ENCODE data around the gene AMPD1.

AMPD1 gene

DNA sequence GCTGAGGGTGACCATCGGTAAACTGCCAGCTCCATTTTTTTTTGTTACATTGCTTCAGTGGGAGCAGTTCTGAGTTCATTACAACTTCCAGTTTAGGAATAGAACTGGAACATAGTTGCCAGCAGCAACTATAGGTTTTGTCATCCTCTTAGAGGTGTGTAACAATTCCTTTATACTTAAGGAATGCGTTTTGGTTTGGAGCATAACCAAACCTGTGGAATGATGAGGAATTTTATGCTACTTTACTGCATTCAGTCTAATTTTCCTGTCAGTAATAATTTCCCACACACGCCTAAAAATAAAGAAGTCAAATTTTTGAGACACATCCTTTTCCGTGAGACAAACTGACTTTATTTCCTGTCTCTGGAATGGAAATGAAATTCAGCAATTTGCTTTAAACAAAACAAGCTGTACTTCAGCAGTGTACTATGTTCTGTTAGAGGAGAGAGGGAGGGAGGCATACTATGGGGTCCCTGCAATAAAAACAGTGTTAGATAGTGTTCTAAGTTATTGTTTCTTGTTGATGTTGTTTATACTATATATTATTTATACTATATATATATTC, 4.8 kb upstream of the AMPD1 start:
- no peak for DNase-seq (ENCODE audit: low read depth in 2 of 2)

DNA sequence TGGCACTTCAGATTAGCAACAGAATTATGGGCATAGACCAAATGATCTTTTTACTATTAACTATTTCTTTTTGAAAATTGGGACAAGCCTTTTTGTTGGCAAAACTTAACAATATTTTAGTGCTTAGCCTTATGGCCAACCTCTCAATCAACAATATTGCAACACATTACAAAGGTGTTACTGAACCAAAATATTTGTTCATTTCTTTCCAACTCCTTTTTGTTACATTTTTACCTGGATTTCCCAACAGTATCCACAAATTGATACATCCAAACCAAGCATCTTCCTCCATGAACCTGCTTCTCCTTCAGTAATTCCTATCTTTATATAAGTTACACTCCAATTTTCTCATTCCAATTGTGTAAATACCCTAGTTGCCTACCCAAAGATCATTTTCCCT, 1.5 kb upstream of the AMPD1 start:
- DNase-seq (ENCODE audit: low read depth in 2 of 2): no peak

DNA sequence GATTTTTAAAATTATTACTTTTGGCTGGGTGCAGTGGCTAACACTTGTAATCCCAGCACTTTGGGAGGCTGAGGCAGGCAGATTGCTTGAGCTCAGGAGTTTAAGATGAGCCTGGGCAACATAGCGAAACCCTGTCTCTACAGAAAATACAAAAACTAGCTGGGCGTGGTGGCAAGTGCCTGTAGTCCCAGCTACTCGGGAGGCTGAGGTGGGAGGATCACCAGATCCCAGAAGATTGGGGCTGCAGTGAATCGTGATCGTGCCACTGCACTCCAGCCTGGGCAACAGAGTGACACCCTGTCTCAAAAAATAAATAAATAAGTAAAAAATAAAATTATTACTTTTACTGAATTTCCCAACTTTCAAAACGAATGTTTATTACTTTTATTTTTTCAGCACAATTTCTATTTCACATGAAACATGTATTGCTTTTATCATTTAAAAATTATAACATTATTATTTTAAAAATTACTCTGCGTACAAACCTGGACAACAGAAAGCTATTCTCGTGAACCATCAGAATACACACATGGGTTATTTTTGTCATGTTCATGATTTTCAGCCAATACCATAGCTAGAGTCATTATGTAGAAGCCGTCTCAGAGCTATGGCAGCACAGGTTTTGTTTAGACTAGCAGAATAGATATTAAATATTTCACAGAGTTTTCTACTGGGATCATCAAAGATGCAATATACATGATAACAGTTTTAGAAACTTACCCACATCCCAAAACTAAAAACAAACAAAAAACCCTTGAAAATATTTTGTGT, 621 bp downstream of the AMPD1 start:
- no peak for DNase-seq (ENCODE audit: low read depth in 2 of 2)

DNA sequence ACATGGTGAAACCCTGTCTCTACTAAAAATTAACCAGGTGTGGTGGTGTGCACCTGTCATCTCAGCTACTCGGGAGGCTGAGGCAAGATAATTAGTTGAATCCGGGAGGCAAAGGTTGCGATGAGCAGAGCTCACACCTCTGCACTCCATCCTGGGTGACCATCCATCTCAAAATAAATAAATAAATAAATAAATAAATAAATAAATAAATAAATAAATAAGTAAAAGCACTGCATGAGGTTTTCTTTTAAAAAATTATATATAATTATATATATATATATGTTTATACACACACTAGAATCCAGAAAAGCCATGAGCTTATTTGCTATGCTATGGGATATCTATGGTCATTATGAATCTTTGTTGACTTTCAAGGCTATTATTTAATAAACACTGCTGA, 2.4 kb downstream of the AMPD1 start:
- DNase-seq (ENCODE audit: low read depth in 2 of 2): no peak

DNA sequence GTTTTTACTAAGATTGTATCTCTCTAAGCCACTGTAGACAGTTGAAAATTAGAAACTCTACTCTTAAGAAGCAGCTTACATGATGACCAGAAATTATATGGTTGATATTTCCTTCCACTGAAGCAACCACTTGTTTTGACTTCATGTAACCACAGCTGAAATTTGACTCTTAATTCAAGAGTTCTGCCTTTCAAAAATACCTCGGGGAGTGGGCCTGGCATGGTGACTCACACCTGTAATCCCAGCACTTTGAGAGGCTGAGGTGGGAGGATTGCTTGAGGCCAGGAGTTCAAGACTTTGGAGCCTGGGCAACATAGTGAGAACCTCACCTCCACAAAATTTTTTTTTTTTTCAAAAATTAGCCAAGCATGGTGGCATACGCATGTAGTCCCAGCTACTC, 4.3 kb downstream of the AMPD1 start:
- no peak for DNase-seq (ENCODE audit: low read depth in 2 of 2)

DNA sequence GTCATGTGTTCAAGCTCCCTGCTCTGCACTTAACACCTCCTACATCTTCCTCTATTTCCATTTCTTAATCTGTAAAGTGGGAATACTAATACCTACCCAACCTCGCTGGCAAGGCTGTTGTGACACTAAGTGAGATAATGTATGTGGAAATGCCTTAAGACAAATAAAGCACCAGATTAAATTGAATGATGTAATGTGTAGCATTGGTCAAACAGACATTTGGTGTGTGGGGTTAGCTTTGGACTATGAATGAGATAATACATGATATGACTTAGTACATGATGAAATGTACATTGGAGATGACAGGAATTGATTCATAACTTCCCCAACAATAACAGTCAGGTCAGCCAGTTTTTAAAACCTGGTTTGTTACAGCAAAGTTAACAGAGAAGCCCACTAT, 5.2 kb downstream of the AMPD1 start:
- DNase-seq (ENCODE audit: low read depth in 2 of 2): no peak

DNA sequence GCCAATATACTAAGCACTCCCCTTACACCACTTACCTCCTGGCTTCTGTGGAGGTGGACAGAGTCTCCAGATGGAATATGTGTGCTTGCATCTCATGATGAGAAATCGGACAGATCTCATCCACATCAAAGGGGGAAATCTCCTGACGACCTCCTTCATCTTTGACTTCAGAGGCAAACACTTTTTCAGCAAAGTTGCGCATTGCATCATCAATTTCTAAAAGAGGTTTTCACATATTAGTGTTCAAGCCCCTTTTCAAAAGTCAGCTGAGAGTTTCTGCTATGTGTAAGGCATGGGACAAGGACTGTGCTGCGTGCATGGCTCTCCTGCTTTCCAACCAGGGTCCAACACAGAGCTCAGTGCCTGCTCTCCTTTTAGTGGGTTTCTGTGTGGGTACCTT, 6.8 kb downstream of the AMPD1 start:
- no peak for DNase-seq (ENCODE audit: low read depth in 2 of 2)

DNA sequence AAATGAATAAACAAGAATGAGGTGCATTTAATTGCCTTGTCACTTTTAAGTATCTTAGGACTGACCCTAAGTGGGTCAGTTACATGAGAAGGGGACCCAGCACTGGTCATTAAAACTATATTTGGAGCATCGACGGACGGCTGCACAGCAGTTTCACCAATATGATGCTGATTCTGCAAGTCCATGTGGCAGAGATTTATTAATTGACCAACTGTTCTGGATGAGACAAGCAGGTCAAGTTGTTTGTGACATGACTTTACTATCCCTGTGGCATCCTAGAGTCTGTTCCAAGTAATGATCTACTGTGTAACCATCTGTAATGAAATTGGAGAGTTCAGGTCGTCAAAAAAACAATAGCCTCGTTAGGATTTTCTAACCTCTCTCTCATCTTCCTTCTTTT, 9.5 kb downstream of the AMPD1 start:
- no peak for DNase-seq (ENCODE audit: low read depth in 2 of 2)

DNA sequence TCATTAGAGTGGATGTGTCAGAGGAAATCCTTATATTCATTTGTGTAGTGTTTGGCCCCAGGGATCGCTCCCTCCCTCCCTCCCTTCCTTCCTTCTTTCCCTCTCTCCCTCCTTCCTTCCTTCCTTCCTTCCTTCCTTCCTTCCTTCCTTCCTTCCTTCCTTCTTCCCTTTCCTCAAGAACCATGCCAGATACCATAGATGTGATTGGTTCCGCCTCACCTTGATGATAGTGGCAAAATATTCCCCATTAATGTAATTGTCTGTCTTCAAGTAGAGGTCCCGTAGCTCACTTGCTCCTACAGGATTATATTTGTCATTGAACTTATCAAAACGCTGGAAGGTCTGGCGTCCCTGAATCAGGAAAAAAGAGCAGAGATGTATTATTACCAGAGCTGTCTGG, 17.7 kb downstream of the AMPD1 start:
- DNase-seq (ENCODE audit: low read depth in 2 of 2): no peak

DNA sequence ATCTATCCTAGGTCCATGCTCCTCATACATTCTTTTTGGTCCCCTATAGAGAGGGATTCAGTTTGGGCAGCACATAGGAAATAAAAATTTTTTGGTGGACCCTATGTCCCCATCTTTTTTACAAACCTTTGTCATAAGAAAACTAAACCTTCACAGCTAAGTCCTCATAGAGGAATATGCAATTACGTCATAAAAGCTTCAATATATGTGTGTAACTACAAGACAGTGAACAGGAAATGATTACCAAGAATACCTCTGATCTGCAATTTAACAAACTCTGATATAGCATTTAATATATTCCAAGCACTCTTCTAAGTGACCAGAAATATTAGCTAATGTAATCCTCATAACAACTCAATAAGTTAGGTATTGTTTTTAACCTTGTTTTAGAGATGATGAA, 19.2 kb downstream of the AMPD1 start:
- DNase-seq (ENCODE audit: low read depth in 2 of 2): no peak

DNA sequence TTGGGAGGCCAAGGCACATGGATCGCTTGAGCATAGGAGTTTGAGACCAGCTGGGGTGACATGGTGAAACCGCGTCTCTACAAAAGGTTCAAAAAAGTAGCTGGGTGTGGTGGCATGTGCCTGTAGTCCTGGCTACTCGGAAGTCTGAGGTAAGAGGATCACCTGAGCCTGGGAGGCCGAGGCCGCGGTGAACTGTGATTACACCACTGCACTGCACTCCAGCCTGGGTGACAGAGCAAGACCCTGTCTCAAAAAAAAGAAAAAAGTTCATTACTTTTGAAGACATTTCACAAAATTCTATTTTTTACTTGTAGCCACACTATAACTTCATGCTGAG, 23.4 kb downstream of the AMPD1 start:
- no peak for DNase-seq (ENCODE audit: low read depth in 2 of 2)

DNA sequence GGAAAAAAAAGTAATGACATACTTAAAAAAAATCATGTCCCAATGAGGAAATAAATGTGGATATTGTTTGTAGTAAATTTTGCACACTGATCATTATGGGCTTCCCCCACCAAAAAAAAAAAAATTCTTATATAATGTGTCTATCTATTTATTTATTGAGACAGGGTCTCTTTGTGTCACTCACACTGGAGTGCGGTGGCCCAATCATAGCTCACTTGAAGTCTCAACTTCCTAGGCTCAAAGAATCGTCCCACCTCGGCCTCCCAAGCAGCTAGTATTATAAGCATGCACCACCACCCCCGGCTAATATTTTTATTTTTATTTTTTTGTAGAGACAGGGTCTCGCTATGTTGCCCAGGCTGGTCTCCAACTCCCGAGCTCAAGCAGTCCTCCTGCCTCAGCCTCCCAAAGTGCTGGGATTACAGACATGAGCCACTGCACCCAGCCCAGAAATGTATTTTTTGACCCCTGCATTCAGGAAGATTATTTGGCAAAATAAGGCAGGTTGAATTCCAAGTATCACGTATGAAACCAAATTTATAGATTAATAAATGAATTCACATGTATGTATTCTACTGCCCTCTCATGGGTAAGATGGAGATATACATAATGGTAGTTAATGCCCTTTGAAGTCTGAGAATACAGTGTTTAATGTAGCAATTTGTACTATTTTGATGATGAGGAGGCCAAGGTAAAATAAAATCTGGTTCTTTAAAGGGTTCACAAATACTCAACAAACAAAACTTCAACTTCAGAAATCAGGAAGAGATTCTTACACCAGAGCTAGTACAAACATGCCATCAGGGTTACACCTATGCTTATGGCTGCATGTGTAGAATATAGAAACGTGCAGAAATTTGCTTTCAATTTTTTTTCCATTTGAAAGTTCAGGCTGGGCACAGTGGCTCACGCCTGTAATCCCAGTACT, 24.1 kb downstream of the AMPD1 start:
- DNase-seq (ENCODE audit: low read depth in 2 of 2): no peak

DNA sequence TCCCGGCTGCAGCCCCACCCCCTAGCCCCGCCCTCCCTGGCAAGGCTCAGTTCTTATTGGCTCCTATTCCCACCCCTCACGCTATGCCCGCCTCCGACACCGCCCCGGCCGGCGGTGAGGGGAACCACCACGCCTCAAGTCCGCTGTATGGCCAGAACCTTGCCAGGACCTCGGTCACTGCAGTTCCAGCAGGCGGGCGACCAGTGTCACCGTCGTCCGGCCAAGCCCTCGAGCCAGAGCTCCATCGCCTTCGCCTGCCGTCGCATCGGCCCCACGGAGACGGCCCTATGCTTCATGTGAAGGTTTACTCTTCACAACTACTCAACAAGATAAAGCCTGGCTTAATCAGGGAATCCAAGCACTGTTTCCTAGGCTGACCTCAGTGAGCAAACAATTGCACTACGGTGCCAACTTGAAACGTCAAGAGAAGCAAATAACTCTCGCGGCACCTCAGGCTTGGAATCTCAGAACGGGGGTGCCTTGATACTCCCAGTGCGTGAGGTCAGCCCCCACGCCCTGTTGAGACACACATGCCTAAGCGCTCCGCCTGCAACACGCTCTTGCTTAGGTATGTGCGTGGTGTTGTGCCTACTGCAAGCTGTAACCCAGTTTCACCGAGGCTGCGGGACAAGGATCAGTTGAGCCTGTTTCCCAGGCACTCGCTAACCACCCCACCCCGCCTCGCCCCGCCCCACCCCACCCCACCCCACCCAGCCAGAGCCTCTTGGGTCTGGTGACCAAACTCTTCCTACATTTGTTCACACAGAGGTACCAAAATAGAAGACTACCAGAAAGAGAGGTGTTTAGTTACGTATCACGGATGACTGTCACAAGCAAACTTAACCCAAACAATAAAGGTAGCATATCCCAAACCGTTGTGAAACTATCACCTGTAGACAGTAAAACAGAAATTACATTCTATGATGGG, 25.0 kb downstream of the AMPD1 start:
- DNase-seq (ENCODE audit: low read depth in 2 of 2): peak; percentile 66 to 72

DNA sequence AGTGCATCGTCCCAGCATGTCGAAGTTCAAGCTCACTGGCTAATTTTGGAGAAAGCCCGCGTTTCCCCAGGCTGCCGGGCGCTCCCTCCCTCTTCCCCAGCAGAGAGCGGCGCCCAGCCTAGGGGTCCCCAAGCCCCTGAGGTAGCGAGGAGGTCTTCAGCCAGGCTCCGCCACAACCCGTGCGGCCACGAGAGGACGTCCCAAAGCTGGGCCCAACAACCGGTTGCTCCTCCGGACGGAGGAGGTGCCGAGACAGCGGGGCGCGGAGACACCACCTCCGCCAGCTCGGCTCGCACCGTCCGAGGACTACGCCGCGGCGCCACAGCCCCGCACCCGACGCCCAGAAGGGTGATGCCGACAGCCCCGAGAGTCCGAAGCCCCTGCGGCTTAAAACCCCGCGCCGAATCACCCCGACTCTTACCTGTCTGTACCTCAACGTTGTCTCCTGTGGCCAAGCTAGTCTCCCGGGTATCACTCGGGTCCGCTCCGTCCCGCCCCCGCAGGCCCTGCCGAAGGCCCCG, 25.7 kb downstream of the AMPD1 start, which contains the start of gene DENND2C:
Gene DENND2C, minus strand, starts transcription at position 488 of the 521 bp plus-strand sequence. CDS start 44,065 bp downstream, outside the sequence.
- no peak for DNase-seq (ENCODE audit: low read depth in 2 of 2)

DNA sequence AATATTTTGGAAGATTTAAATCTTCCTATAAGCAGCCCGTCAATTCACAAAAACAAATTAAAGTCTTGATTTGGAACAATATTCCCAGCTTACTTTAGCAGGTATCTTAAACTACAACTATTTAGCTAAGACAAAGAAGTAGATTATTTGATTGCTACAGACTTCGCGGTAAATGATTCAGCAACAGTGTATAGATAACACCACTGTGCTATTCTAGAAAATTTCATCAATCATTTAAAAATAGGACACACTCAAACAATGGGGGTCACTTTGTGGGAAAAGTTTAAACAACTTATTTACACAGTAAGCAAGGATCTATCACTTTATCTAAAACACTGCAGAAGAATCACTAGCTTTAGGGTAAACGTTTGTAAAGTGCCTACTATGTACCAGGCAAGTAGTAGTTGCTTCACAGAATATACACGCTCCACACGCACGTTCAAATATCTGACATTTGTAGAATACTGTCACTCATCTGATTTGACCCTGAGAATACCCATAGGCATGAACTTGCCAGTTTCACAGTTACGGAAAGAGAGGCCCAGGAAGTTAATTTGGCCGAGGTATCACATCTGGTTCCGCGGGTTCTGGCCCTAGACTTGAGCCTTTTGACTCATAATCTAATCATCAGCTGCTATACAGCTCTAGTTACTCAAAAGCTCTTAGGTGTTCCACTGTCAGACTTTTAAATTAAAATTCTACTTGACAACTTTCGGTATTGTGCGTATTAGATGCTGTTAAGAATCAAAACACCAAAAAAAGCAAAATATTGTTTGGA, 26.4 kb downstream of the AMPD1 start:
- DNase-seq (ENCODE audit: low read depth in 2 of 2): no peak

DNA sequence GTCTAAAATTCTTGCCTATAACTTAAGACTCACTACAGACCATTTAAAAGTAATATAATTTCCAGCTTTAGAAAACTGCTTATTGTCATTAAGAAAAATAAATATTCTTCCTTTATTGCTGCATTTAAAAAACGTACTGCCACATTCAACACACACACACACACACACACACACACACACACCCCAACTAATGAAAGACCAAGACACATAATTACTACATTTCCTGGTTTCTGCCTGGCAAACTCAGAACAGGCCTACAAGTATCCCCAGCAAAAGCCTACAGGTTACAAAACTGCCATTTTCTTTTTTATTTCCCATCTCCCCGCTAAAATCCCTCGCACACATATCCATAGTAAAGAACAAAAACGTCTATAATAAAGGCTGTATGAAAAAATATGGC, 27.0 kb downstream of the AMPD1 start:
- DNase-seq (ENCODE audit: low read depth in 2 of 2): no peak

DNA sequence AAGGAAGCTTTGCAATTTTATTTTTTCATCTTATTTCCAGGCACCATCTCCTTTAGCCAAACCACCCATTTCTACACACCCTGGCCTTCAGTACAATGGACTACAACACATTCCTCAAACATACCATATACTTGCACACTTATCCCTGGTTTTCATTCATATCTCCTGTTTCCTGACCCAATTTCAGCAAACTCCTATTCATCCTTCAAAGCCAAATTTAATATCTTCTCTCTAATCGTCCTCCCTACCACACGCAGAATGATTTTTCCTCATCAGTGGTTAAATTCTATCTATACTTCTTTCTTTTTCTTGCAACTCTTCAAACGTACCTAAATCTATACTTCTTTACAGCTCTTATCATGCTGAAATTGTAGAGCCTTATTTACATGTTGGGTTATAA, 28.4 kb downstream of the AMPD1 start:
- no peak for DNase-seq (ENCODE audit: low read depth in 2 of 2)

DNA sequence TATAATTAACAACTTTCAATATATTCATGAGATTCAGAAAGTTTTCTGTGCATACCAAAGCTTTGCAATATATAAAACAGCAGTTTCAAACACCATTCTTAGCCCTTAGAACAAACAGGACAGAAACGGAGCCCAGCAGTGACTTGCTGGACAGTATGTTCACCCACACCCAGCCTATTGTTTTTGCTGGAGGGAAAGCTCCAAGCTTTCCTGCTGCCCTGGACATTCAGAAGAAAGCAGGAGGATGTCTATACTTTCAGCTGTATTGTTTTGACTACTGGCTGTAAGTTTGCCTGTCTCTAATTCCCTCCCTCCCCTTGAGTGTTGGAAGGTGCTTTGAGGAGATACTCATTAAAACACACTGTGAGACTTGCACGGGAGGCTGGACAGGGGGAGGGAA, 35.1 kb downstream of the AMPD1 start:
- no peak for DNase-seq (ENCODE audit: low read depth in 2 of 2)

DNA sequence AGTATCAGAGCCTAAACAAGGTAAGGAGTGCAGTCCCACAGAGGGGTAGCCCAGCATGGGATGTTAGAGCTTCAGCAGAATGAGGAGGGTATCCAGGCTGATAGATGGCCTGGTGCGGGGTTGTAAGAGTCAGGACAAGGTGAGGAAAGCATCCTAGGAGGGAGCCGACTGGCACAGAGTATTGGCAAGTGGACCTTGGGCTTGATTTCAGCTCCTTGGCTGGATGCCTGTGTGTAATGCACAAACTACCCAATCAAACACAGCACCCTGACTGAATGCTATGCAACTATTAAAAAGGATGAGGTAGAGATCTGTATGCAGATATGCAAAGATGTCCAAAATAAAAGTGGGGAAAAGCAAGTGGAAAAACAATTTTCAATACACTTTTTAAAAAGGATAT, 43.5 kb downstream of the AMPD1 start:
- no peak for DNase-seq (ENCODE audit: low read depth in 2 of 2)

DNA sequence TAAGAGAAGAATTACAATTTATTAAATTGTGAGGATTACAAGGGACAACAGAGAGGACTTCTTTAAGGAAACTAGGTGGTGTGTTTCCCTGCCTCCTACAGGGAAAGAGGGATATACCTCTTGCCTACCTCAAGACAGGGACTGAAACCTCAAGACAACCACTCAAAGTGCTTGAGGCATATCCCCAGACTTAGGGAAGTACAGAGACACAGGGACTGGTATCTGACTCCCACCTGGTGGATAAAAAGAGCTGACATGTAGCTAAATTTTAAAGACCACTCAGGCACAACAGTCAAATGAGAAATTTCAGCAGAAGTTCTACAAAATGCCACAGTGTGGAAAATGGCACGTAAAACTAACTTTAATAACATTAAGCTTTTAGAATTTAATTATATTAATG, 46.8 kb downstream of the AMPD1 start:
- DNase-seq (ENCODE audit: low read depth in 2 of 2): no peak

DNA sequence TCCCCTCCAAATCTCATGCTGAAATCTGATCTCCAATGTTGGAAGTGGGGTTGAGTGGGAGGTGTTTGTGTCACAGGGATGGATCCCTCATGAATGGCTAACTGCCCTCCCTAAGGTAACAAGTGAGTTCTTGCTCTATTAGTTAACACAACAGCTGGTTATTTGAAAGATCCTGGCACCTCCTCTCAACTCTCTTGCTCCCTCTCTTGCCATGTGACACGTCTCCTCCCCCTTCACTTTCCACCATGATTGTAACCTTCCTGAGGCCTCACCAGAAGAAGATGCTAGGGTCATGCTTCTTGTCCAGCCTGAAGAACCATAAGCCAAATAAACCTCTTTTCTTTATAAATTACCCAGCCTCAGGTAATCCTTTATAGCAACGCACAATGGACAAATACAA, 54.0 kb downstream of the AMPD1 start:
- no peak for DNase-seq (ENCODE audit: low read depth in 2 of 2)
